Body of pancreas (tissue), 4 donors: ENCODE data around the gene MRO. TPM values are rescaled to one million over a fixed set of nuclear protein-coding genes. Genes with fewer than 3 reads are reported as not detected.

ENCODE experiments used
- ATAC-seq: fragments of 150-250 bp; one replicate; pipeline ENCODE4 v1.9.1; 2016
- DNase-seq, 4 donors: peaks; one replicate each; pipeline ENCODE4 v3.0.0-alpha.2; 2019
- H3K27ac ChIP-seq, 4 donors: fragments of 200-600 bp; sonication (generic); 1 replicate in 3 of 4; 2 replicates in 1 of 4; pipeline versions ENCODE4 v1.5.1 to v1.6.1; 2016 to 2019; ENCODE audit warnings: mild to moderate bottlenecking in 1 of 4, mixed read lengths in 1 of 4, moderate library complexity in 1 of 4
- H3K27me3 ChIP-seq, 2 donors: fragments of 200-600 bp; sonication (generic); one replicate each; pipeline ENCODE4 v1.6.0; 2016; ENCODE audit warnings: mild to moderate bottlenecking in 1 of 2
- H3K36me3 ChIP-seq, 2 donors: fragments of 200-600 bp; sonication (generic); replicated peaks in 1 of 2; 2 replicates each; pipeline ENCODE4 v1.5.1; 2016; ENCODE audit warnings: low read depth in 2 of 2; ENCODE audit not compliant: insufficient read depth in 1 of 2
- H3K4me1 ChIP-seq: fragments of 200-600 bp; sonication (generic); one replicate; pipeline ENCODE4 v1.6.0; 2016
- H3K4me3 ChIP-seq, 2 donors: fragments of 200-600 bp; sonication (generic); 1 replicate in 1 of 2; 2 replicates in 1 of 2; pipeline ENCODE4 v1.5.1; 2016 to 2019
- H3K9me3 ChIP-seq, 3 donors: fragments of 200-600 bp; sonication (generic); 1 replicate in 2 of 3; 2 replicates in 1 of 3; pipeline ENCODE4 v1.5.1; 2016
- POLR2A ChIP-seq, 3 donors: fragments of 450-650 bp; IDR thresholded peaks; one replicate each; pipeline ENCODE4 v1.6.1; 2016; ENCODE audit warnings: antibody characterized with exemption in 3 of 3, mild to moderate bottlenecking in 2 of 3
- WGBS, 2 donors: methylation state at CpG; one replicate each; pipeline ENCODE4 v1.1.5; 2017; 5-methylcytosine and 5-hydroxymethylcytosine counted together
- intact Hi-C: fragments of 100-400 bp; cut with DNase I; formaldehyde crosslinking; loops from one replicate; pipeline ENCODE4 v1.15.1; 2023
- total RNA-seq, 2 donors: library from RNA; depleted of rRNA; stranded (reverse); fragments of >200 nt; gene quantifications; one replicate each; pipeline ENCODE4 v1.1.0, GENCODE V29; 2016
- TF ChIP-seq, protein P1 (sequence below), 7 experiments: fragments of 450-650 bp in 4 of 7; fragments of 200-600 bp in 3 of 7; sonication (generic) in 3 of 7; IDR thresholded peaks; one replicate each; pipeline ENCODE4 v1.5.1; 2016 to 2019; ENCODE audit warnings: antibody characterized with exemption in 7 of 7

The MRO gene
- total RNA-seq, 2 donors from 2014 or later = 0.26 to 0.66 TPM

GRCh38 chr18:50751490-50751889 is 68.3 kb downstream of the MRO start:
- DNase-seq (no peak), ATAC-seq (no peak)
- no peaks in the 10 kb centered on the region for H3K27me3 ChIP-seq
- no peaks in the 10 kb centered on the region for H3K9me3 ChIP-seq
- 62 to 67% methylated on average over 5 of the region's 5 CpGs for WGBS, 2 donors
- H3K4me3 ChIP-seq = no peak overlapping the region
- H3K4me1 ChIP-seq = peaks cover 3% of the 10 kb centered on the region
- TF ChIP-seq, protein P1, sequence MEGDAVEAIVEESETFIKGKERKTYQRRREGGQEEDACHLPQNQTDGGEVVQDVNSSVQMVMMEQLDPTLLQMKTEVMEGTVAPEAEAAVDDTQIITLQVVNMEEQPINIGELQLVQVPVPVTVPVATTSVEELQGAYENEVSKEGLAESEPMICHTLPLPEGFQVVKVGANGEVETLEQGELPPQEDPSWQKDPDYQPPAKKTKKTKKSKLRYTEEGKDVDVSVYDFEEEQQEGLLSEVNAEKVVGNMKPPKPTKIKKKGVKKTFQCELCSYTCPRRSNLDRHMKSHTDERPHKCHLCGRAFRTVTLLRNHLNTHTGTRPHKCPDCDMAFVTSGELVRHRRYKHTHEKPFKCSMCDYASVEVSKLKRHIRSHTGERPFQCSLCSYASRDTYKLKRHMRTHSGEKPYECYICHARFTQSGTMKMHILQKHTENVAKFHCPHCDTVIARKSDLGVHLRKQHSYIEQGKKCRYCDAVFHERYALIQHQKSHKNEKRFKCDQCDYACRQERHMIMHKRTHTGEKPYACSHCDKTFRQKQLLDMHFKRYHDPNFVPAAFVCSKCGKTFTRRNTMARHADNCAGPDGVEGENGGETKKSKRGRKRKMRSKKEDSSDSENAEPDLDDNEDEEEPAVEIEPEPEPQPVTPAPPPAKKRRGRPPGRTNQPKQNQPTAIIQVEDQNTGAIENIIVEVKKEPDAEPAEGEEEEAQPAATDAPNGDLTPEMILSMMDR (IDR thresholded peaks at IDR 0.05) = no peak
- TF ChIP-seq POLR2A (IDR thresholded peaks at IDR 0.05) = no peak
- H3K27ac ChIP-seq = no peak overlapping the region
- H3K36me3 ChIP-seq = no peaks in the 10 kb centered on the region
- intact Hi-C loops = no loop called here

- no peak for DNase-seq
- TF ChIP-seq, protein P1 (IDR thresholded peaks at IDR 0.05) = no peak
- TF ChIP-seq POLR2A (IDR thresholded peaks at IDR 0.05) = no peak
- Histone ChIP-seq H3K4me3 (no peak overlapping the region), H3K4me1 (peaks cover 3% of the 10 kb centered on the region), H3K36me3 (no peaks in the 10 kb centered on the region), H3K27ac (no peak overlapping the region), H3K9me3 (no peaks in the 10 kb centered on the region), H3K27me3 (no peaks in the 10 kb centered on the region)
- ATAC-seq = no peak
- 73 to 85% methylated on average over 2 of the region's 2 CpGs for WGBS, 2 donors
- intact Hi-C loops = no loop called here
Observed at GRCh38 chr18:50750546-50750945, 69.3 kb downstream of the MRO start.

- Histone ChIP-seq H3K9me3 (no peaks in the 10 kb centered on the region), H3K27me3 (no peaks in the 10 kb centered on the region), H3K4me3 (no peak overlapping the region), H3K27ac (no peak overlapping the region), H3K4me1 (peaks cover 3% of the 10 kb centered on the region), H3K36me3 (no peaks in the 10 kb centered on the region)
- 60 to 64% methylated on average over 4 of the region's 4 CpGs for WGBS, 2 donors
- TF ChIP-seq POLR2A (IDR thresholded peaks at IDR 0.05) = no peak
- TF ChIP-seq, protein P1 (IDR thresholded peaks at IDR 0.05) = no peak
- intact Hi-C loops = no loop called here
- DNase-seq (no peak), ATAC-seq (no peak)
Observed at GRCh38 chr18:50749945-50750344, 69.9 kb downstream of the MRO start.

DNA sequence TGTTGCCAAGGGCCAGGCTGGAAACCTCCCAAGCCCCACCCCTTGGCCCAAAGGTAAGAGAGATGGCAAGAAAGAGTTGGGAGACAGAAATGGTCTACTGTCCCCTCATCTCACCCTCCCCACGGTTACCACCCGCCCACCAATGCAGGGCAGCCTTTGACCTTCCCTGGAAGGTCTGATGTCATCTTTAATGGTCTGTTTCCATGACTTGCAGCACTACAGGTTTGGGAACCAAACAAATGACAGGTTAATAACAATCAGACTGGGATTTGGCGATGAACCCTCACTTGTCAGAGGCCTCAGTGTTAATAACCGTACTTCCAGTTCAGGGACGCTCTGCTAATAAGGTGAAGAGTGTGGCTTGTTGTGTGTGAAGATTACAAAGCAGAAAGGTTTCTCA is 70.4 kb downstream of the MRO start:
- ATAC-seq = no peak
- Histone ChIP-seq H3K9me3 (no peaks in the 10 kb centered on the region), H3K27me3 (no peaks in the 10 kb centered on the region), H3K36me3 (no peaks in the 10 kb centered on the region), H3K4me3 (no peak overlapping the region), H3K27ac (no peak overlapping the region), H3K4me1 (peaks cover 3% of the 10 kb centered on the region)
- intact Hi-C loops = no loop called here
- DNase-seq = no peak
- WGBS, 2 donors = 66 to 75% methylated on average over 5 of the region's 5 CpGs
- no peak for TF ChIP-seq POLR2A (IDR thresholded peaks at IDR 0.05)
- TF ChIP-seq, protein P1 (IDR thresholded peaks at IDR 0.05) = no peak
